T-helper 2 cell (primary cell): Measurements from ENCODE around the gene ZCCHC7.

ENCODE experiments used
- DNase-seq, 5 experiments: peaks; one replicate each; pipeline versions ENCODE4 v3.0.0 to v3.0.0-alpha.2; 2012 to 2022

ZCCHC7 gene

GRCh38 chr9:37341704-37342103 lies 221.3 kb downstream of the ZCCHC7 start:
- no peak for DNase-seq

- no peak for DNase-seq
Observed at GRCh38 chr9:37342493-37342892, 222.1 kb downstream of the ZCCHC7 start.

DNA sequence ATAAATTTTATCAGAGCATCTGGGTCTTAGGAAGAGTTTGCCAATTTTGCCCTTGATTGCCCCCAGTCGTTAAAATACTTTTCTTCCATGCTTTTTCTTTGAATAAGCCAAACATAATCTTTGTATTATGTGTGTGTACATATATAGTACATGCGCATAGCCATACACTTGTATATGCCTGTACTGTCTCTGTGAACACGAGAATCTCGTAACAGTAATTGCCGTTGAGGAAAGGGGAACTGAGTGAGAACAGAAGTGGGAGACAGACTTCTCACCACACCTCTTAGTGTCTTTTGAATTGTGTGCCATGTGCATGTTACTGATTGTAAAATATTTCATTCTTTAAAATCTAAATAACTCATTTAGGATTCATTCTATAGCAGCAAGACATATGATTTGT lies 222.5 kb downstream of the ZCCHC7 start:
- no peak for DNase-seq

GRCh38 chr9:37343724-37344123 lies 223.3 kb downstream of the ZCCHC7 start:
- no peak for DNase-seq

GRCh38 chr9:37345038-37345437 lies 224.7 kb downstream of the ZCCHC7 start:
- no peak for DNase-seq

DNA sequence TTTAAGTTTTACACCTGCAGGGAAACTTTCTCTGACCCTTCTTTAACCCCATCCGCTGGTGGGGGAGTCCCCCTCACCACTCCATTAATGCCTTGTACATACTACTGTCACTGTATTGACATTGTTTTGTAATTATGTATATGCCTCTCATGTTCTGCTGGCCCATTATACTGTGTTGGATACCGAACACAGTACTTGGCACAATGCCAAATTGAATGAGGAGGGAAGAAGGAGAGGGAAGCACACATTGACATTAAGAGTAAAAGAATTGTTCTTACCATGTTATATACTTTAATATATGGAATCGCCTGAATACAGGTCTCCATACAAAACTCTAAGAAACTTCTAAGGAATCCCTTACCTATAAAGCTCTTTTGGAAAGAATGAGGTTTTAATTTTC lies 228.5 kb downstream of the ZCCHC7 start:
- no peak for DNase-seq

DNA sequence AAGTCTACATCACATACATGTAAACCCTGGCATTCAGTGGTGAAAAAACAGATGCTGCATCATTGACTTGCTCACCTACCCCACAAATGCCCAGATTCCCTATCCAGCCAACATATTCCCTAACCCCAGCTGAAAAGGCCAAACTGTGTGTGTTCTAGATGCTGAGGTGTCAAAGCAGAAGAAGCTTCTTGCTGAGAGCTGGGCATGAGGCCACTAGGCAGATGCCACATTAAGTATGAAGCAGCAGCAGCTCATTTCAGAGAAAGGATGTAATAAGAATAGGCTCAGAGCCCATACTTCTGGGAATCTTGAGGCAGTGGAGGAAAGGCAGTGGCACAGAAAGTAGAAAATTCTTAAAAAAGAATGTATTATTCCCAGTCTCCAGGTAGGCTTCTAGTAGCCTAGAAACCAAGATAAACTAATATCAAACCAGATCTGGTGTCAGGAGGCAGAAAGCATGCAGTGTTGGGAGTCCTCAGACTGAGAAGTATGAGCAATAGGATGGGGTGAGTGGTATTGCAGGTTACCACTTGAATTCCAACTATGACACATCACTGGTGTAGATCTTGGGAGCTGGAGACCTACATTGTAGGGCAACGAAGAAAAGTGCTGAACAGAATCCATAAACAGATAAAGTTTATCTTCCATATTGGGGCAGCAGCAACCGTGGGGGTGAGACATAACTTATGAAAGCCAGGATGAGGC lies 230.3 kb downstream of the ZCCHC7 start:
- DNase-seq = no peak

DNA sequence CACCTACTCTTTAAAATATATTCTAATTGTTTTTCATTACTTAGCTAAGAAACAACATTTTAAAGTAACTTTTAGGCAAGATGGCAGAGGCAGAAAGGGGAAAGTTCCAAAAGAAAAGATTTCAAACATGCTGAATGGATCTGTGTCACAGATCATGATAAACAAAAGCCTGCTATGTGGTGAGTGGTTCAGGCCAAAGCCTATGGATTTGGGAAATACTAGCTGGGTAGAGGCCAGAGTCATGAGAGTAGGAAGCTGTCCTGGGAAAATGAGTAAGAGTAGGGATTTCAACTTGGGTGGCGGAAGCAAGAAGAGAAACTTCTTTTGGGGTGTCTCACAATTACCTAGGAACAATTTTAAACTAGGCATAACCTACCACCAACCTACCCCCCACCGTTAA lies 233.4 kb downstream of the ZCCHC7 start:
- no peak for DNase-seq

DNA sequence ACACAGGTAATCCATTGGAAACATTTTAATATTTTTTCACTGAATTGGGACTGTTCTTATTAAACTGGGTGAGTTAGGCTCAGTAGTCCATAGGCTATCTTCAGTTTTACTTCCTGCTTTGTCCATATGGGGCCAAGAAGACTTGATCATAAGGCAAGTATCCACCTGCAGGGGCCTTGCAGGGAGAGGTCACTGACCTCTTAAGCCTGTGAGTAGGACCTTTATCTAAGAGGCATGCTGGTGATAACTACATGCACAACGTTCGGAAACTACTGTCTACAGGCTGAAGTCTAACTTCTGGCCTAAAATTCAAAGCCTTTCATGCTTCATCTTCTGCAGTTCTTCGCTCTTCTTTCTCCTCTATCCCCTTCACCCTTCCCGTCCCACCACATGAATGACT lies 242.1 kb downstream of the ZCCHC7 start:
- DNase-seq = no peak

DNA sequence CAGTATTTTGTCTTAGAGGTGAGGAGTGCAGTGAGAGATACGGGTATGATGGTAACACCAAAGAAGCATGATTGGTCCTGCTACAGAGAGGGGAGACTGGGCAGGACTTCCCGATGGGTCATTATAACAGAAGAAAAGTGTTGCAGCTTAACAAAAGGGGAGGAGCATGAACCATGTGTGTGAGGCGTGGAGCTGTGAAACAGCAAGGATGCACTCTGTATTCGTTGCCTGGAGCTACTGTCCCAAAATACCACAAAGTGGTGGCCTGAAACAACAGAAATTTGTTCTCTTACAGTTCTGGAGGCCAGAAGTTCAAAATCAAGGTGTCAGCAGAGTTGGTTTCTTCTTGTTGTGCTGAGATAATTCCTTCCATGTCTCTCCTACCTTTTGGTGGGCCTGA lies 242.8 kb downstream of the ZCCHC7 start:
- DNase-seq = no peak

DNA sequence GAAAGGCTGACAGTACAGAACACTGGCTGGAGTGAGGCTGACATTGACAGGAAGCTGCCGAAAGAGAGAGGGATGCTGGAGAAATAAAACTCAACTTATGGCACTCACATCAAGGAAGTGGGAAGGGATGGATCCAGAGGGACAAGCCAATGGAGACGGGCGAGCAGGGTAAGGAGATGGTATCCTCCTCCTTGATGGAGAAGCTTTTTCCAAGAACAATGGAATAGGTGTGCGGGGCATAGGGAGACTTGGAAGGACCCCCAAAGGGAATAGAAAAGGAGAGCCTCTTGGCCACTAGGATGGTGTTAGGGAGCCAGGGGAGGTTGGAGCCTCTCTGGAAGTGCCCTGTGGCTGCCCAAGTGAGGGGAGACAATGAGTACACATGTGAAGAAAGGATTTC lies 243.8 kb downstream of the ZCCHC7 start:
- no peak for DNase-seq

DNA sequence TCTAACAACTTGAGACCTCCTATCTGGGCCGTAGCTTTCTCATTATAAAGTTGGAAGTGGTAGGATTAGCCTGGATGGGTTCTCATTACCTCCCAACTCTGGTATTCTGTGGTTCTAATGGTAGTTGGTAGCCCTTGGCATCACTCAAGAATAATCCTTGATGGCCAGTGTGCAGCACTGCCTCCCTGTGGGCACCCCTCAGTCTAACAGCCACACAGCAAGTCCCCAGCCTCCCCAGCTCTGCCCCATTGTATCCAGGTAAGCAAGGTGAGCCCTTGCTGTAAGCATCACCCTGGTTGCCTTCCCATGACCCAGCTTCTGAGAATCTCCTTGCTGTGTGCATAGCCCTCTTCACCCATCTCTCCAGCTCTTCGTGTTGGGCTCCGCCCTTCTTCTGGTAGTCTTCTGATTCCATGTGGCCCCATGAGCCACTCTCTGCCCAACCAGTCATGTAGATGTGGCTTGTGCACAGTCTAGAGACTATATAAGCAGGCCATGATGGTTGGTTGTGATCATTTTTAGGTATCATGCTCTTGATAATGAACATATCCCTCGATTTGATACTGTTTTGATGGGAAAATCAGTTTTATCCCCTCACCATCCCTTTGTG lies 244.5 kb downstream of the ZCCHC7 start:
- DNase-seq = peak in 1 of 5 experiments; percentile 25

GRCh38 chr9:37369671-37370070 lies 249.3 kb downstream of the ZCCHC7 start:
- no peak for DNase-seq

- no peak for DNase-seq
Observed at GRCh38 chr9:37370282-37370681, 249.9 kb downstream of the ZCCHC7 start.

- peak in 1 of 5 experiments; percentile 7 for DNase-seq
Observed at GRCh38 chr9:37370968-37371563, 250.7 kb downstream of the ZCCHC7 start.

DNA sequence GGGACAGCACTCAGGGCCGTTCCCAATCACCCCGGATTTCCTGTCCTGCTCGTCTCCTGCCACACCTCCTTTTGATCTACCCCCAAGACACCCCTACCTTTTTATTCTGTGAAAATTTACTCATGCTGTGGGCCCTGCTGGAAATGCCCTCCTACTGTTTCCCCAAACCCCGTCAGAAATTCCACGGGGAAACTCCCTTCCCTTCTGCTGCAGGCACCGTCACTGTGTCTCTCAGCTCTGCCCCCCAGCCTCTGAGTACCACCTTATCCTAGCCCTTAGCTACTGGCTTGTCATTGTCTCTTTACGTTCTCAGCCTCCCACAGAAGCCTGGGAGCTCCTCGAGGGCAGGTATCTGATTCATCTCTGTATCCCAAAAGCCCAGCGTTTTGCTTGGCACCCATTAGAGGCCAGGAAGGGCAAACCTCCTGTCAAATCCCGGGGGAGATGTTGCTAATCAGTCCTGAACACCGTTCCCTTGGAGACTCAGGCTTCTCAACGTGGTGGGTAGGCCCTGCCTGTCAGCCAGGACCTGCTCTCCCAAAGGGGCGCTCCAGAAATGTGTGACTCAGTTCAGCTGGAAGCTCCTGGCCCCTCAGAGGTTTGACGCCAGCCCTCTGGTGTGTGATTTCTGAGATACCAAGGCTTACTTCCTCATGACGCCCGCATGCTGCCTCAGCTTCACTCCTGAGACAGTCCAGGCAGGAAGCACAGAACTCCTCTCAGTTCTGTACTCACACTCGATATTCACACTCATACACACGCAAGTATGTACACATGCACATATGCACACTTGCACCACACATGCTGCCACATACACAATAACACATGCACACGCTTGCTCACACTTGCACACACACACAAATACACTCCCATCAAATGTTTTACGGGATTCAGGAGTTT lies 251.4 kb downstream of the ZCCHC7 start:
- DNase-seq = no peak

DNA sequence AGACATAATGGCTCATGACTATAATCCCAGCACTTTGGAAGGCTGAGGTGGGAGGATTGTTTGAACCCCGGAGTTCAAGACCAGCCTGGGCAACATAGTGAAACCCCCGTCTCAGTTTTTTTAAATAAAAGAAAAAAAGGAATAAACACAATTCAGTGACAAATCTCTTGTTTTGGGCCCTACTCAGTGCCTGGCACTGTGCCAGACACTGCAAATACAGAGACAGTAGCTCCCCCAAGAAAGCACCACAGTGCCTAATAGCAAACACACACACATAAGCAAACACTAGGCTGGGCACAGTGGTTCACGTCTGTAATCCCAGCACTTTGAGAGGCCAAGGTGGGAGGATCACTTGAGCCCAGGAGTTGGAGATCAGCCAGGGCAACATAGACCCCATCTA lies 252.5 kb downstream of the ZCCHC7 start:
- DNase-seq = no peak

DNA sequence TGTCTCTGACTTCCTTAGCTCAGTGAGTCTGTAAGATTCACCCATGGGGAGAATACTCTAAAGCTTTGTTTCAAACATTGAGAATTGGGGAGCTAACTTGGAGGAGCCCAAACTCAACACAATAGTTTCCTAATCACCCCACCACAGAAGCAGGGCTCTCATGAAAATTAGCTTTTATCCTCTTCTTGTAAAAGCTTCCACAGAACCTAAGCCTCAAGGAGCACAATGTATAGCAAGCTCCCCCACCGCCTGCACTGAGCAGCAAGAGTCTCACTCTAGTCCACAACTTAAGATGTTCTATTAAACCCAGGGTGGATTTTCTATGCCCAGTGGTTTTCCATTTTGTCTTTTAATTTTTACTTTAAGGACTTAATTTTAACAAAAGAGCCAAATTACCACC lies 253.2 kb downstream of the ZCCHC7 start:
- no peak for DNase-seq

DNA sequence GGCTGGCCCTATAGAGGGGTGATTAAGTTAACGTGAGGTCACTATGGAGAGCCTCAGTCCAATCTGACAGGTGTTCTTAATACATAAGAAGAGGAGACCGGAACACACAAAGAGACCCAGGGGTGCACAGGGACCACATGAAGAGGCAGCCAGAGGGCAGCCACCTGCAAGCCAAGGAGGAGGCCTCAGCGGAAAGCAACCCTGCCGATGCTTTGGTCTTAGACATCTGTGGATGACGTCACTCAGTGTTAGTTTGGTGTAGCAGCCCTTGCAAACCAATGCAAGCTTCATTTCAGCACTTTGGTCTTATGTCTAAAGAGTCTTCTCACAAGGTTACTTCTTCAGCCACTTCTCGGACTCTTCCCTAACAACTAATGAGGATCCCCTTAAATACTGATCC lies 254.5 kb downstream of the ZCCHC7 start:
- peak in 1 of 5 experiments; percentile 6 for DNase-seq

GRCh38 chr9:37377688-37378612 lies 257.6 kb downstream of the ZCCHC7 start:
- DNase-seq = no peak

DNA sequence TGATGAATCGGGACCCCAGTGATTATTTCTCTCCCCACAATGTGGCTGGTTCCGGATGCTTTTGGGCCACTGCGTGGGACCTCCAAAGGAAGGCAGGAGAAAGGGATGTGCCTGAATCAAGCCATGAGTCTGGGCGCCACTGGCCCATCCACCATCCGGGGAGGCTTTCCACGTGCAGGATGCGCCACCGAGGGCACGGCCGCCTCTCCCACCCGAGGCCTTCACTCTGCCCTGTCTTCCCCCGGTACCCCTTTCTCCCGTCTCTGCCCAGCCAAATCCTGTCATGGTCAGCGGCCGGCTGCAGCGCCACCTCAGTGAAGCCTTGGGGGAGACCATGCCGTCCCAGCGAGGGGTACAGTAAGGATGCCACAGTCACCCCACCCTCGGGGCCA lies 258.2 kb downstream of the ZCCHC7 start:
- no peak for DNase-seq

DNA sequence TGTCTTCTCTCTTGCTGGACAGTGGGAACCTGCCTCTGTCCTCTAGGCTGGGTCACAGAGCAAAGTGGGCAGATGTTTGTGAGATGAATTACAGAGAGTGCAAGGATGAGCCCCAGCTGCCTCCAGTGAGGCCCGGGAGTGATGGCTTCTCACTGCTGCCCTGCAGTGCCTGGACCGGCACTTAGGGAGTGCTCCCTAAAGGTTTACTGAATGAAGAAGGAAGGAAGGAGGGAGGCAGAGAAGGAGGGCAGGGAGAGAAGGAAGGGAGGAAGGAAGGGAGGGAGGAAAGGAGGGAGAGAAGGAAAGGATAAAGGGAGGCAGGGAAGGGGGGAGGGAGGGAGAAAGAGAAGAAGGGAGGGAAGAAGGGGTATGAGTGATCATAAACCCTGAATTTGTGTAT lies 259.5 kb downstream of the ZCCHC7 start:
- no peak for DNase-seq
